ENCODE results near the gene TRPV4. TPM values are rescaled to one million over a fixed set of nuclear protein-coding genes. Genes with fewer than 3 reads are reported as not detected.
A peak's percentile ranks its signal among the peaks of the same experiment; 100 is the strongest.

TRPV4 gene
- total RNA-seq, 6 experiments from 2014 or later, result 5.3 to 10.3 (median 6.7) TPM

GRCh38 chr12:109813810-109814416 lies 19.3 kb downstream of the TRPV4 start:
- WGBS (ENCODE audit: insufficient coverage, low coverage, low lambda C conversion rate, missing lambda C conversion rate), result 87% methylated on average over 6 of the region's 6 CpGs
- TF ChIP-seq POLR2A (IDR thresholded peaks at IDR 0.05), result no peak
- no peak for TF ChIP-seq CTCF (IDR thresholded peaks at IDR 0.05)
- Histone ChIP-seq H3K27me3 (no peaks in the 10 kb centered on the region), H3K27ac (no peak overlapping the region), H3K36me3 (peaks cover 0 to 14% (median 0%) of the 10 kb centered on the region in 4 donors), H3K4me3 (no peak overlapping the region), H3K4me1 (no peaks in the 10 kb centered on the region), H3K9me3 (no peaks in the 10 kb centered on the region)
- no peak for DNase-seq
- no peak for ATAC-seq
- intact Hi-C loops (cut with DNase I), result no loop called here

GRCh38 chr12:109811624-109811995 lies 21.6 kb downstream of the TRPV4 start:
- Histone ChIP-seq H3K4me3 (no peak overlapping the region), H3K27ac (no peak overlapping the region), H3K27me3 (no peaks in the 10 kb centered on the region), H3K9me3 (no peaks in the 10 kb centered on the region), H3K36me3 (peaks cover 0 to 14% (median 0%) of the 10 kb centered on the region in 4 donors), H3K4me1 (no peaks in the 10 kb centered on the region)
- WGBS (ENCODE audit: insufficient coverage, low coverage, low lambda C conversion rate, missing lambda C conversion rate), result 74% methylated on average over 3 of the region's 5 CpGs
- DNase-seq, result no peak
- ATAC-seq, result peak; percentile 40 to 57 (median 49)
- intact Hi-C loops (cut with DNase I), result no loop called here
- TF ChIP-seq CTCF (IDR thresholded peaks at IDR 0.05) (peak in 3 of 4 donors; percentile 6 to 16 (median 15)), POLR2A (IDR thresholded peaks at IDR 0.05) (no peak)

- WGBS (ENCODE audit: insufficient coverage, low coverage, low lambda C conversion rate, missing lambda C conversion rate), result 96% methylated on average over 8 of the region's 10 CpGs
Measured at GRCh38 chr12:109810954-109811623, 22.1 kb downstream of the TRPV4 start.

GRCh38 chr12:109808876-109809646 lies 24.1 kb downstream of the TRPV4 start:
- no peak for DNase-seq
- Histone ChIP-seq H3K9me3 (no peaks in the 10 kb centered on the region), H3K4me3 (no peak overlapping the region), H3K4me1 (peaks cover 0 to 4% (median 0%) of the 10 kb centered on the region in 4 donors), H3K36me3 (peaks cover 0 to 17% (median 0%) of the 10 kb centered on the region in 4 donors), H3K27ac (no peak overlapping the region), H3K27me3 (no peaks in the 10 kb centered on the region)
- TF ChIP-seq POLR2A (IDR thresholded peaks at IDR 0.05), result no peak
- TF ChIP-seq CTCF (IDR thresholded peaks at IDR 0.05), result no peak
- intact Hi-C loops (cut with DNase I), result loop anchor here in 1 of 2 donors (5.0 kb wide), 1 partner anchor 33 kb away; no protein-coding TSS in a partner anchor
- no peak for ATAC-seq
- WGBS (ENCODE audit: insufficient coverage, low coverage, low lambda C conversion rate, missing lambda C conversion rate), result 81% methylated on average over 4 of the region's 4 CpGs

More at GRCh38 chr12:109810954-109811623, 22.1 kb downstream of the TRPV4 start:
- no peak for DNase-seq
- no peak overlapping the region for H3K4me3 ChIP-seq
- intact Hi-C loops (cut with DNase I), result no loop called here
- no peaks in the 10 kb centered on the region for H3K27me3 ChIP-seq
- no peak for ATAC-seq
- TF ChIP-seq CTCF (IDR thresholded peaks at IDR 0.05) (no peak), POLR2A (IDR thresholded peaks at IDR 0.05) (no peak)
- H3K9me3 ChIP-seq, result no peaks in the 10 kb centered on the region
- H3K27ac ChIP-seq, result no peak overlapping the region
- no peaks in the 10 kb centered on the region for H3K4me1 ChIP-seq
- H3K36me3 ChIP-seq, result peaks cover 0 to 14% (median 0%) of the 10 kb centered on the region in 4 donors
